Measurements from ENCODE around the gene CDK11B. TPM values are rescaled to one million over a fixed set of nuclear protein-coding genes. Genes with fewer than 3 reads are reported as not detected.
"Not testable (repeated sequence)": the region's sequence is repeated elsewhere in the genome, so short reads cannot be mapped to it uniquely, and the experiment has no call there.

Gene CDK11B
- total RNA-seq, 1 donor from 2014 or later: 32.1 TPM

GRCh38 chr1:1692714-1693647, 34.2 kb upstream of the CDK11B start, which contains the start of gene SLC35E2B:
Gene SLC35E2B, minus strand, starts transcription at chr1:1692795. Its CDS starts 16,096 bp downstream, at chr1:1676699.
- DNase-seq (ENCODE audit: low spot score): peak; percentile 93
- peak within 1 kb of the TSS; percentile 95 for H3K27ac Mint-ChIP-seq
- H3K27me3 Mint-ChIP-seq (ENCODE audit: low read depth); H3K4me1 Mint-ChIP-seq (ENCODE audit: low read depth); intact Hi-C loops (cut with micrococcal nuclease); H3K9me3 Mint-ChIP-seq: not testable (repeated sequence)
- H3K4me3 Mint-ChIP-seq (ENCODE audit: low read depth): peak within 1 kb of the TSS; percentile 77
- H3K36me3 Mint-ChIP-seq (ENCODE audit: low read depth): peaks cover 12% of the 10 kb centered on the region

- H3K9me3 Mint-ChIP-seq; H3K4me1 Mint-ChIP-seq (ENCODE audit: low read depth); H3K27me3 Mint-ChIP-seq (ENCODE audit: low read depth); intact Hi-C loops (cut with micrococcal nuclease): not testable (repeated sequence)
- DNase-seq (ENCODE audit: low spot score): peak; percentile 80
- Mint-ChIP-seq H3K36me3 (ENCODE audit: low read depth) (peaks cover 16% of the 10 kb centered on the region), H3K4me3 (ENCODE audit: low read depth) (peak overlapping the region; percentile 77), H3K27ac (peak overlapping the region; percentile 28)
These were observed 33.5 kb upstream of the CDK11B start for GRCh38 chr1:1692324-1692713.

DNA sequence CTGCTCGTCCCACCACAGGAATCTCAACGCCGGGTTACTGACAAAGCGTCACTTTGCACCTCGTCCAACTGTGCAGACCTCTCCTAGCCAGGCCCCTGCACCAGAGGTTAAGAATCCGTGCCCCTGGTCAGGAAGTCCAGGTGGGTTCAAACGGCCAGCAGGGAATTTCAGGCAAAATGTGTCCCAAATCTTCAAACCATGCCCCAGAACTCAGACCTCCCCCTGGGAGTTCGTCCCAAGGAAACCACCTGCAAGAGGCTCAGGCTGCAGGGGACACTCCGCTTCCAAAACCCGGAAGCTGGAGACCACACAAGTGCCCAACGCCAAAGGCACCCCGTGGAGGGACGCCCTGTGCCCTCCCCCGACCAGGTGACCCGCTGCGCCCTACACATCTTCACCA, 32.6 kb upstream of the CDK11B start:
- H3K27ac Mint-ChIP-seq; H3K9me3 Mint-ChIP-seq; H3K27me3 Mint-ChIP-seq (ENCODE audit: low read depth); H3K4me3 Mint-ChIP-seq (ENCODE audit: low read depth); DNase-seq (ENCODE audit: low spot score); intact Hi-C loops (cut with micrococcal nuclease); H3K4me1 Mint-ChIP-seq (ENCODE audit: low read depth): not testable (repeated sequence)
- H3K36me3 Mint-ChIP-seq (ENCODE audit: low read depth): peaks cover 16% of the 10 kb centered on the region

DNA sequence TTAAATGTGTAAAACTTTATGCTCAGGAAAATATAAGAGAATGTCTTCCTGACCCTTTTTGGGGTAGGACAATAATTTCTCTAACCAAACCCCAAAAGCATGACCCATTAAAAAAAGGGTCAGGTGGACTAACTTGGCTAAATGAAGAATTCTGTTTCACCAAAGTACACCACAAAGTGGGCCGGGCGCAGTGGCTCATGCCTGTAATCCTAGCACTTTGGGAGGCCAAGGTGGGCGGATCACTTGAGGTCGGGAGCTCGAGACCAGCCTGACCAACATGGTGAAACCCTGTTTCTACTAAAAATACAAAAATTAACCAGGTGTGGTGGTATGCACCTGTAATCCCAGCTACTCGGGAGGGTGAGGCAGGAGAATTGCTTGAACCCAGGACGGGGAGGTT, 30.7 kb upstream of the CDK11B start:
- H3K4me1 Mint-ChIP-seq (ENCODE audit: low read depth); H3K4me3 Mint-ChIP-seq (ENCODE audit: low read depth); DNase-seq (ENCODE audit: low spot score); H3K27me3 Mint-ChIP-seq (ENCODE audit: low read depth); intact Hi-C loops (cut with micrococcal nuclease); H3K9me3 Mint-ChIP-seq; H3K27ac Mint-ChIP-seq: not testable (repeated sequence)
- peaks cover 19% of the 10 kb centered on the region for H3K36me3 Mint-ChIP-seq (ENCODE audit: low read depth)

DNA sequence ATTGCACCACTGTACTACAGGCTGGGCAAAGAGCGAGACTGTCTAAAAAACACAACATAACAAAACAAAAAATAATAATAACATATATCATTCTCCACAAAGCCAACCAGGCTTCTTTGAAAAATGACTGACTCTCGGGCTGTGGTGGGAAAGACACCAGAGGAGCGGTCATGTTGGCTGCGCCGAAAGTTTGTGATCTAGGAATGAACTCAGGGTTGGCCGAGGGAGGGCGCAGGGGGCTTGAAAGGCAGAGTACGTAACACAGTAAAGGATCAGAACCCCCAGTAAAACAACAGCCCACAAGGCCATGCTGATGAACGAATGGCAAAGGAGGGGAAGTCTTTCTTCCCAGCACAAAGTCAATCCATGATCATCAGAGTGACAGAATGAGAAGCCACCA, 29.0 kb upstream of the CDK11B start:
- Mint-ChIP-seq H3K27ac (peak overlapping the region; percentile 26), H3K27me3 (ENCODE audit: low read depth) (no peaks in the 10 kb centered on the region), H3K9me3 (no peaks in the 10 kb centered on the region), H3K4me3 (ENCODE audit: low read depth) (no peak overlapping the region), H3K4me1 (ENCODE audit: low read depth) (peaks cover 5% of the 10 kb centered on the region), H3K36me3 (ENCODE audit: low read depth) (peaks cover 19% of the 10 kb centered on the region)
- intact Hi-C loops (cut with micrococcal nuclease): no loop called here
- DNase-seq (ENCODE audit: low spot score): no peak

DNA sequence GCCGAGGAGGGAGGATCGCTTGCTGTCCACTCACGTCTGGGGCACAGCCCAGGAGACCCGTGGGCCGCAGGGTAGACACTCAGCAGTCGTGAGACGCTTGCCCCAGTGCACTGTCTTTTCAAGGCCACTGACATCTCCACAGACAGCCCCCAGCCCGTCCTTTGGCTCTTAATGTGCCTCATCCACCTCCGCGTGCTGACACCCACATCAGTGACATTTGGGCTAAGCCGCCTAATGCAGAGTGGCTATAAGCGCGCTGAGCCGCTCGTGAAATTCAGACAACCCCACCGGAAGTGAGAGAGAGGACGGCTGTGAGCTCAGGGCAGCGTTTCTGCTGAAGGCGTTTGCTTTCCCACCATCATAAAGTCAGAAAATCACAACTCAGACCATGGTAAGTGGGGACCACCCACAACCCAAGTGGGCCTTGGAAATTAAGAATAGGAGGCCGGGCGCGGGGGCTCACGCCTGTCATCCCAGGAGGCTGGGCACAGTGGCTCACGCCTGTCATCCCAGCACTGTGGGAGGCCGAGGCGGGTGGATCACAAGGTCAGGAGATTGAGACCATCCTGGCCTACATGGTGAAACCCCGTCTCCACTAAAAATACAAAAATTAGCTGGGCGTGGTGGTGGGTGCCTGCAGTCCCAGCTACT, 25.4 kb upstream of the CDK11B start:
- DNase-seq (ENCODE audit: low spot score): no peak
- H3K9me3 Mint-ChIP-seq: no peaks in the 10 kb centered on the region
- no peak overlapping the region for H3K4me3 Mint-ChIP-seq (ENCODE audit: low read depth)
- H3K27ac Mint-ChIP-seq: no peak overlapping the region
- H3K36me3 Mint-ChIP-seq (ENCODE audit: low read depth): peaks cover 12% of the 10 kb centered on the region
- H3K4me1 Mint-ChIP-seq (ENCODE audit: low read depth): peaks cover 8% of the 10 kb centered on the region
- H3K27me3 Mint-ChIP-seq (ENCODE audit: low read depth): no peaks in the 10 kb centered on the region
- intact Hi-C loops (cut with micrococcal nuclease): no loop called here

GRCh38 chr1:1683104-1683905, 24.5 kb upstream of the CDK11B start:
- Mint-ChIP-seq H3K4me3 (ENCODE audit: low read depth) (no peak overlapping the region), H3K9me3 (no peaks in the 10 kb centered on the region), H3K36me3 (ENCODE audit: low read depth) (peaks cover 9% of the 10 kb centered on the region), H3K27ac (no peak overlapping the region), H3K4me1 (ENCODE audit: low read depth) (peaks cover 16% of the 10 kb centered on the region), H3K27me3 (ENCODE audit: low read depth) (no peaks in the 10 kb centered on the region)
- no peak for DNase-seq (ENCODE audit: low spot score)
- intact Hi-C loops (cut with micrococcal nuclease): no loop called here

GRCh38 chr1:1680912-1681273, 22.1 kb upstream of the CDK11B start:
- Mint-ChIP-seq H3K27ac (no peak overlapping the region), H3K9me3 (no peaks in the 10 kb centered on the region), H3K4me3 (ENCODE audit: low read depth) (no peak overlapping the region), H3K4me1 (ENCODE audit: low read depth) (peaks cover 23% of the 10 kb centered on the region), H3K36me3 (ENCODE audit: low read depth) (peaks cover 10% of the 10 kb centered on the region), H3K27me3 (ENCODE audit: low read depth) (no peaks in the 10 kb centered on the region)
- intact Hi-C loops (cut with micrococcal nuclease): no loop called here
- no peak for DNase-seq (ENCODE audit: low spot score)

DNA sequence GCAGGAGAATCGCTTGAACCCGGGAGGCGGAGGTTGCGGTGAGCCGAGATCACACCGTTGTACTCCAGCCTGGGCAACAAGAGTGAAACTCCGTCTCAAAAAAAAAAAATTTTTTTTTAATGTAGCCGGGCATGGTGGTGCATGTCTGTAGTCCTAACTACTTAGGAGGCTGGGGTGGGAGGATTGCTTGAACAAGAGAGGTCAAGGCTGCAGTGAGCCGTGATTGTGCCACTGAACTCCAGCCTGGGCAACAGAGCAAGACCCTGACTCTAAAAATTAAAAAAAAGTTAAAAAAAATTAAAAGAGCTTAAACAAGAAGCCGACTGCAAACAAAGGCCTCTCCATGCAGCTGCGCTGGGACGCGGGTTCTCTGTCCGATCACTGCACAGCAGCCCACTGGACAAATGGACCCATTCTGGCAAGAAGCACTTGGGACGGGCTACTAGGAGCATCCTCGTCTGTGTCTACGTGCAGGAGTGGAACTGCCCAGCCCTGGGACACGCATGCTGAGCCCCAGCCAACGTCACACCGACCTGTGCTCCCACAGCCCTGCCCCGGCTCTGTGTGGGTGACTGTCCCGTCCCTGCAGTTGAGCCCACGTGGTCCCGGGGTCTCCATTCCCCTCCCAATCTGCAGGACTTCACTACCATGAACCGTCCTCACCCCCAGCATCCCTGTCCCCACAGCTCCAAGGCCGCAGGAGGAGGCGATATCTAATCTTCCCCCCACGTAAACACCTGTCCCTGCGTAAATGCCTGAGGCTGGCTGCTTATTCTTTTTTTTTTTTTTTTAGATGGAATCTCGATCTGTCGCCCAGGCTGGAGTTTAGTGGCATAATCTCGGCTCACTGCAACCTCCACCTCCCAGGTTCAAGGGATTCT, 21.5 kb upstream of the CDK11B start:
- H3K27ac Mint-ChIP-seq: no peak overlapping the region
- H3K4me3 Mint-ChIP-seq (ENCODE audit: low read depth): no peak overlapping the region
- intact Hi-C loops (cut with micrococcal nuclease): no loop called here
- no peaks in the 10 kb centered on the region for H3K27me3 Mint-ChIP-seq (ENCODE audit: low read depth)
- H3K9me3 Mint-ChIP-seq: no peaks in the 10 kb centered on the region
- H3K4me1 Mint-ChIP-seq (ENCODE audit: low read depth): peaks cover 20% of the 10 kb centered on the region
- H3K36me3 Mint-ChIP-seq (ENCODE audit: low read depth): peaks cover 7% of the 10 kb centered on the region
- no peak for DNase-seq (ENCODE audit: low spot score)

DNA sequence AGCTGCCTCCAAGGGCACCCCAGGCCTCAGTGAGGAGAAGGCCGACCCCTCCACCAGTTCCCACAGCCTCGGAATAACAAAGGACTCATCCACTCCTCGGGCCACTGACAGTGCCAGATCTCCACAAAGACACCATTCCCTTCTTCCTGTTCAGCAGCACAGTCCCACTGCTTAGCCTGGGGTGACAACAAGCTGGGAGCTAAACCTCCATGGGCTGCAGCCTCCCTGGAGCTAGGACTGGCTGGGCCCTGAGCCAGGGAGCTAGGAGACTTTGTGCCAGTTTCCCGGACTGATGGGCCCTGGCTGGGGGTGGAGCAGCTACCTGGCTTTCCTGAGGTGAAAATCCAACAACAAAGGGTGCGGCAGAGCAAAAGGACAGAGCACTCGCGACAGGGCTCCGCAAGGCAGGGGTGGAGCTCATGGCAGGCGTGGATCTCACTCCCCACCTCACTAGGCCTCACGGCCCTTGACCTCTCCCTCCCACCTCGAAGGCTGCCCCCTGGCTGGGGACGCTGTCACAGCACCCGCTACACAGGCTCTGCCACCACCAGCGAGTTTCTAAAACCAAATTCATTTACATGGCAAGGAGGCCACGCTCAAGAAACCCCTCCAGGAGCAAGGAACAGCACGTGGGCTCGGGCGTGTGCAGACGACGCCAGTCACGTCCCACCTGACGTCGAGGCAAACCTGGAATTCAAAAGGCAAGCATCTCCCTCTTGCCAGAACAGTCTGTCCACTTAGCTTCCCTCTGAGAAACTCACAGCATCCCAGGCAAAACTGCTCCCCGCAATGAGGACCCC, 20.0 kb upstream of the CDK11B start:
- DNase-seq (ENCODE audit: low spot score): peak; percentile 48
- Mint-ChIP-seq H3K36me3 (ENCODE audit: low read depth) (peaks cover 7% of the 10 kb centered on the region), H3K27ac (peak overlapping the region; percentile 90), H3K9me3 (no peaks in the 10 kb centered on the region), H3K4me3 (ENCODE audit: low read depth) (peak overlapping the region; percentile 69), H3K4me1 (ENCODE audit: low read depth) (peaks cover 20% of the 10 kb centered on the region), H3K27me3 (ENCODE audit: low read depth) (no peaks in the 10 kb centered on the region)
- intact Hi-C loops (cut with micrococcal nuclease): no loop called here

DNA sequence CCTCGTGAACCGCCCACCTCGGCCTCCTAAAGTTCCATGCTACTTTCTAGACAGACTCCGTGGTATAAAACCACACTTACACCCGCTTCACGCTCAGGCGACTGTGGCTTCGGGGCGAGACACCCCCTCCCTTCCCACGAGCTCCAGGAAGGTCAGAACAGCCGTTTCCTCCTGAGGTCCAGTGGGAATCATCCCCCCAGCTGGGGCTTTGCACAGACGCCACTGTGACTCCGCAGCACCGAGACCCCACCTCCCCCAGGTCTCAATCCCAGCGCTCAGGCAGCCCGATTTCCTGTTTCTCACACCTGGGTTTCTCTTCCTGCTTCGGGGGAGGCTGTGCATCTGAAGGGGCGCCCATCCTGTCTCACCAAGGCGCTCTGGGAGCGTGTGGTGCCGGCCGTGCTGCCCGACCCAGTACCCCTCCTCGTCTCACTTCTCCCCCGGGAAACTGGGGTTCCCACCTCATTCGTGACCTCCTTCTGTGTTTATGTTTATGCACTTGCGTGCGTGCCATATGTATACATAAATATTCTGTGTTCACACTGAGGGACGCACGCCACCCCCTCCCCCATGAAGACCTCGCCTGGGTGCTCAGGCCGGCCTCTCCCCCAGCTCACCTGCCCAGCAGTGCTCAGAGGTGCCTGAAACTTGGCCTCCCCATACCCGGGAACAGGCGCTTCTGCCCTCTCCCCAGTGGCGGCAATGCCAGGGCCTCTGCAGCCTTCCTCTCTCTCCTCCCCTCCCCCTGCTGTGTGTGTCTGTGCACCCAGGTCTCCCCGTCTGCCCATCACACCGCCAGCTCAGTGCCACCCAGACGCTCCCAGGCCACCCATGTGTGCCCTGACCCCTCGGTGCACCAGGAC, 19.1 kb upstream of the CDK11B start:
- Mint-ChIP-seq H3K27ac (peak overlapping the region; percentile 90), H3K4me3 (ENCODE audit: low read depth) (peak overlapping the region; percentile 69), H3K27me3 (ENCODE audit: low read depth) (no peaks in the 10 kb centered on the region), H3K4me1 (ENCODE audit: low read depth) (peaks cover 20% of the 10 kb centered on the region), H3K36me3 (ENCODE audit: low read depth) (peaks cover 7% of the 10 kb centered on the region), H3K9me3 (no peaks in the 10 kb centered on the region)
- peak; percentile 35 for DNase-seq (ENCODE audit: low spot score)
- intact Hi-C loops (cut with micrococcal nuclease): no loop called here
